T-cell (primary cell): ENCODE measurements around the gene CLK1. TPM values are rescaled to one million over a fixed set of nuclear protein-coding genes. Genes with fewer than 3 reads are reported as not detected.
A peak's percentile ranks its signal among the peaks of the same experiment; 100 is the strongest.

Experiments used
- ATAC-seq, 4 experiments: fragments of 200-7000 bp in 3 of 4; fragments of 150-1000 bp in 1 of 4; cut with Tn5 transposase; replicated peaks in 1 of 4; 1 replicate in 3 of 4; 2 replicates in 1 of 4; pipeline ENCODE4 v1.10.0; 2021; ENCODE audit warnings: moderate library complexity in 3 of 4, mild to moderate bottlenecking in 2 of 4, moderate number of reproducible peaks in 1 of 4
- CTCF ChIA-PET, 2 donors: fragments of 300-600 bp; sonication (Branson Sonifier 250); formaldehyde crosslinking; loops; one replicate each; lab custom pipeline; 2022; ENCODE audit warnings: antibody characterized with exemption in 2 of 2; lab: Charles Lee
- POLR2A ChIA-PET, 2 donors: fragments of 300-600 bp; sonication (Branson Sonifier 250); formaldehyde crosslinking; loops; one replicate each; lab custom pipeline; 2022; ENCODE audit warnings: antibody characterized with exemption in 2 of 2; lab: Charles Lee
- DNase-seq, 35 experiments: peaks; one replicate each; pipeline versions ENCODE4 v3.0.0 to v3.0.0-alpha.2; 2013 to 2023
- H3K27ac ChIP-seq: one replicate; pipeline ENCODE4 v1.5.1; 2013; ENCODE audit warnings: low read length
- H3K27me3 ChIP-seq, 2 experiments: replicated peaks in 1 of 2; 1 replicate in 1 of 2; 2 replicates in 1 of 2; pipeline versions ENCODE4 v1.6.1 to v1.7.0; 2013; ENCODE audit warnings: low read length in 1 of 2, mixed read lengths in 1 of 2; ENCODE audit not compliant: control insufficient read depth in 2 of 2, insufficient read depth in 2 of 2; ENCODE audit errors: extremely low read depth in 1 of 2
- H3K36me3 ChIP-seq, 2 donors: 1 replicate in 1 of 2; 2 replicates in 1 of 2; pipeline versions ENCODE4 v1.6.1 to v1.7.0; 2013; ENCODE audit warnings: low read length in 1 of 2; ENCODE audit not compliant: control insufficient read depth in 2 of 2, insufficient read depth in 1 of 2; ENCODE audit errors: extremely low read depth in 1 of 2
- H3K4me1 ChIP-seq, 2 experiments: 1 replicate in 1 of 2; 2 replicates in 1 of 2; pipeline versions ENCODE4 v1.6.1 to v1.7.0; 2013; ENCODE audit warnings: low read length in 2 of 2, mixed read lengths in 1 of 2; ENCODE audit not compliant: insufficient read depth in 2 of 2, control insufficient read depth in 1 of 2; ENCODE audit errors: extremely low read depth in 1 of 2
- H3K4me3 ChIP-seq, 2 donors: 1 replicate in 1 of 2; 2 replicates in 1 of 2; pipeline versions ENCODE4 v1.5.1 to v1.7.0; 2013; ENCODE audit warnings: mild to moderate bottlenecking in 2 of 2, low read length in 1 of 2, moderate library complexity in 1 of 2; ENCODE audit not compliant: control insufficient read depth in 1 of 2; ENCODE audit errors: extremely low read depth in 1 of 2
- H3K9me3 ChIP-seq: 2 replicates; pipeline ENCODE4 v1.7.0; 2013
- H3K27ac Mint-ChIP-seq, 2 donors: one replicate each; pipeline ENCODE4 v1.8.0; 2020 to 2021; ENCODE audit warnings: mild to moderate bottlenecking in 2 of 2, mixed read lengths in 2 of 2
- H3K27me3 Mint-ChIP-seq, 2 donors: one replicate each; pipeline ENCODE4 v1.8.0; 2021 to 2022; ENCODE audit warnings: mixed read lengths in 2 of 2
- H3K36me3 Mint-ChIP-seq: one replicate; pipeline ENCODE4 v1.8.0; 2021; ENCODE audit warnings: mixed read lengths
- H3K4me1 Mint-ChIP-seq, 3 donors: one replicate each; pipeline ENCODE4 v1.8.0; 2020 to 2022; ENCODE audit warnings: mixed read lengths in 3 of 3, mild to moderate bottlenecking in 1 of 3
- H3K4me3 Mint-ChIP-seq, 3 donors: one replicate each; pipeline ENCODE4 v1.8.0; 2020 to 2022; ENCODE audit warnings: mild to moderate bottlenecking in 3 of 3, mixed read lengths in 3 of 3, moderate library complexity in 3 of 3
- H3K9me3 Mint-ChIP-seq, 3 donors: one replicate each; pipeline ENCODE4 v1.8.0; 2020 to 2022; ENCODE audit warnings: mixed read lengths in 3 of 3
- WGBS: methylation state at CpG from one replicate; pipeline ENCODE4 v1.1.5; 2013; ENCODE audit warnings: missing lambda C conversion rate; ENCODE audit not compliant: insufficient coverage; 5-methylcytosine and 5-hydroxymethylcytosine counted together
- total RNA-seq, 35 experiments: library from RNA in 6 of 35; stranded (reverse) in 6 of 35; fragments of 120-200 nt in 1 of 35; gene quantifications; one replicate each; pipeline versions ENCODE4 v1.2.1 to v1.2.4 and lab custom pipeline; 2013 to 2026

Gene CLK1
- total RNA-seq (1,000 to 10,000 TPM in 2 of 5 donors, 100 to 1,000 TPM in 3; 357 to 1,046 (median 384) TPM), total RNA-seq (lab: John Stamatoyannopoulos, UW) (112 to 1,612 (median 510) reads per million in 29 experiments)
- 449 TPM for total RNA-seq (2013)

- peak; percentile 93 to 99 (median 98) for DNase-seq
- Mint-ChIP-seq H3K4me1 (peaks cover 37 to 40% (median 39%) of the 10 kb centered on the region in 3 donors), H3K27ac (peak within 1 kb of the TSS; percentile 100), H3K9me3 (no peaks in the 10 kb centered on the region), H3K36me3 (peaks cover 39% of the 10 kb centered on the region), H3K4me3 (peak within 1 kb of the TSS; percentile 84 to 92 (median 91)), H3K27me3 (no peaks in the 10 kb centered on the region)
- Histone ChIP-seq H3K9me3 (no peaks in the 10 kb centered on the region), H3K27me3 (no peaks in the 10 kb centered on the region), H3K4me1 (peaks cover 25 to 30% of the 10 kb centered on the region in 2 experiments), H3K27ac (peak within 1 kb of the TSS; percentile 100), H3K4me3 (peak within 1 kb of the TSS; percentile 70 to 100), H3K36me3 (peaks cover 0 to 18% of the 10 kb centered on the region in 2 donors)
- peak; percentile 83 to 91 (median 90) for ATAC-seq
- ChIA-PET CTCF (interaction anchor here (0.7 to 1.5 kb wide), 6 partner anchors 23 to 368 kb away, joined by 3 to 15 read pairs (median 6); partner anchors contain the start of genes NIF3L1 (in 1 of the 2), ORC2 (in 1 of the 2) and PPIL3 (in 1 of the 2)), POLR2A (interaction anchor here (0.5 to 2.6 kb wide), 40 partner anchors 9 to 916 kb away, joined by 3 to 40 read pairs (median 4); partner anchors contain the start of genes NIF3L1 (in 2 of the 2), PPIL3 (in 2 of the 2), ALS2 (in 1 of the 2) and BZW1 (in 1 of the 2))
- under 1% methylated on average over 81 of the region's 89 CpGs for WGBS
Observed at GRCh38 chr2:200864176-200865034, at the start of gene CLK1. Gene CLK1 (minus strand): TSS chr2:200864658. CDS start chr2:200861862, 2,796 bp downstream.

- DNase-seq: no peak
- Histone ChIP-seq H3K4me1 (no peaks in the 10 kb centered on the region), H3K36me3 (peaks cover 9 to 64% of the 10 kb centered on the region in 2 donors), H3K27ac (no peak overlapping the region), H3K9me3 (no peaks in the 10 kb centered on the region), H3K27me3 (no peaks in the 10 kb centered on the region), H3K4me3 (no peak overlapping the region)
- H3K4me3 Mint-ChIP-seq: no peak overlapping the region
- no peaks in the 10 kb centered on the region for H3K9me3 Mint-ChIP-seq
- peak overlapping the region in 1 of 2 donors; percentile 29 for H3K27ac Mint-ChIP-seq
- no peaks in the 10 kb centered on the region for H3K27me3 Mint-ChIP-seq
- no peak for ATAC-seq
- peaks cover 42% of the 10 kb centered on the region for H3K36me3 Mint-ChIP-seq
- no peaks in the 10 kb centered on the region for H3K4me1 Mint-ChIP-seq
- POLR2A ChIA-PET: interaction anchor here (0.7 kb wide), 3 partner anchors 79 to 367 kb away, joined by 4 to 7 read pairs (median 4); no protein-coding TSS in a partner anchor
- CTCF ChIA-PET: interaction anchor here (0.5 to 0.6 kb wide), 3 partner anchors 20 to 155 kb away, joined by 3 to 5 read pairs (median 3); no protein-coding TSS in a partner anchor
Observed at GRCh38 chr2:200913654-200914053, 49.2 kb upstream of the CLK1 start.

GRCh38 chr2:200909958-200910357 lies 45.5 kb upstream of the CLK1 start:
- Mint-ChIP-seq H3K9me3 (no peaks in the 10 kb centered on the region), H3K4me3 (no peak overlapping the region), H3K36me3 (peaks cover 38% of the 10 kb centered on the region), H3K27ac (peak overlapping the region in 1 of 2 donors; percentile 28), H3K4me1 (no peaks in the 10 kb centered on the region), H3K27me3 (no peaks in the 10 kb centered on the region)
- Histone ChIP-seq H3K4me1 (no peaks in the 10 kb centered on the region), H3K4me3 (no peak overlapping the region), H3K9me3 (no peaks in the 10 kb centered on the region), H3K36me3 (peaks cover 6 to 52% of the 10 kb centered on the region in 2 donors), H3K27ac (no peak overlapping the region), H3K27me3 (no peaks in the 10 kb centered on the region)
- ChIA-PET CTCF (interaction anchor here in 1 of 2 donors (0.7 kb wide), 1 partner anchor 268 kb away, joined by 4 read pairs; no protein-coding TSS in a partner anchor), POLR2A (interaction anchor here in 1 of 2 donors (0.7 kb wide), 1 partner anchor 9 kb away, joined by 14 read pairs; no protein-coding TSS in a partner anchor)
- no peak for DNase-seq
- ATAC-seq: no peak
- 100% methylated on average over 2 of the region's 4 CpGs for WGBS

GRCh38 chr2:200905618-200906296 lies 41.3 kb upstream of the CLK1 start:
- peaks cover 7 to 8% (median 7%) of the 10 kb centered on the region in 3 donors for H3K4me1 Mint-ChIP-seq
- no peak overlapping the region for H3K4me3 Mint-ChIP-seq
- WGBS: no CpG with 5 or more reads among the region's 2 CpGs
- Histone ChIP-seq H3K4me1 (peaks cover 0 to 2% of the 10 kb centered on the region in 2 experiments), H3K9me3 (no peaks in the 10 kb centered on the region), H3K27me3 (no peaks in the 10 kb centered on the region), H3K27ac (no peak overlapping the region), H3K36me3 (peaks cover 4 to 43% of the 10 kb centered on the region in 2 donors), H3K4me3 (no peak overlapping the region)
- no peaks in the 10 kb centered on the region for H3K9me3 Mint-ChIP-seq
- DNase-seq: peak in 21 of 35 experiments; percentile 3 to 57 (median 18)
- ATAC-seq: peak in 1 of 4 experiments; percentile 29
- peaks cover 29% of the 10 kb centered on the region for H3K36me3 Mint-ChIP-seq
- H3K27me3 Mint-ChIP-seq: no peaks in the 10 kb centered on the region
- ChIA-PET CTCF (interaction anchor here (0.6 to 2.6 kb wide), 7 partner anchors 163 to 328 kb away, joined by 3 to 20 read pairs (median 5); no protein-coding TSS in a partner anchor), POLR2A (interaction anchor here in 1 of 2 donors (0.5 kb wide), 1 partner anchor 28 kb away, joined by 3 read pairs; no protein-coding TSS in a partner anchor)
- H3K27ac Mint-ChIP-seq: peak overlapping the region in 1 of 2 donors; percentile 22

- H3K27me3 ChIP-seq: no peaks in the 10 kb centered on the region
- no CpG with 5 or more reads among the region's 4 CpGs for WGBS
- peaks cover 5 to 63% of the 10 kb centered on the region in 2 donors for H3K36me3 ChIP-seq
- peaks cover 0 to 2% of the 10 kb centered on the region in 2 experiments for H3K4me1 ChIP-seq
- H3K27ac Mint-ChIP-seq: peak overlapping the region; percentile 4 to 43
- H3K9me3 ChIP-seq: no peaks in the 10 kb centered on the region
- ChIA-PET POLR2A (interaction anchor here (0.6 kb wide), 3 partner anchors 8 to 1266 kb away, joined by 3 to 14 read pairs (median 8); no protein-coding TSS in a partner anchor), CTCF (interaction anchor here (0.6 to 2.1 kb wide), 20 partner anchors 11 to 332 kb away, joined by 3 to 23 read pairs (median 6); partner anchors contain the start of genes CASP10 (in 1 of the 2), CLK1 (in 1 of the 2), HYCC2 (in 1 of the 2) and NDUFB3 (in 1 of the 2))
- peaks cover 7 to 8% (median 7%) of the 10 kb centered on the region in 3 donors for H3K4me1 Mint-ChIP-seq
- no peaks in the 10 kb centered on the region for H3K27me3 Mint-ChIP-seq
- H3K4me3 ChIP-seq: no peak overlapping the region
- peaks cover 41% of the 10 kb centered on the region for H3K36me3 Mint-ChIP-seq
- DNase-seq (peak; percentile 34 to 89 (median 69)), ATAC-seq (peak; percentile 100)
- H3K4me3 Mint-ChIP-seq: no peak overlapping the region
- no peaks in the 10 kb centered on the region for H3K9me3 Mint-ChIP-seq
- peak overlapping the region; percentile 34 for H3K27ac ChIP-seq
Observed at GRCh38 chr2:200901459-200902072, 37.1 kb upstream of the CLK1 start.
